Lower leg skin (tissue), 3 donors: Measurements from ENCODE around the gene APBA1.

ENCODE experiments used
- POLR2A ChIP-seq, 2 donors: fragments of 450-650 bp; IDR thresholded peaks; one replicate each; pipeline ENCODE4 v1.6.1; 2016 to 2017; ENCODE audit warnings: antibody characterized with exemption in 2 of 2, mild to moderate bottlenecking in 1 of 2, moderate library complexity in 1 of 2
- TF ChIP-seq, protein P1 (sequence below), 3 donors: fragments of 450-650 bp; IDR thresholded peaks; one replicate each; pipeline ENCODE4 v1.5.1; 2016; ENCODE audit warnings: antibody characterized with exemption in 3 of 3, mild to moderate bottlenecking in 3 of 3, moderate library complexity in 2 of 3

- TF ChIP-seq, protein P1, sequence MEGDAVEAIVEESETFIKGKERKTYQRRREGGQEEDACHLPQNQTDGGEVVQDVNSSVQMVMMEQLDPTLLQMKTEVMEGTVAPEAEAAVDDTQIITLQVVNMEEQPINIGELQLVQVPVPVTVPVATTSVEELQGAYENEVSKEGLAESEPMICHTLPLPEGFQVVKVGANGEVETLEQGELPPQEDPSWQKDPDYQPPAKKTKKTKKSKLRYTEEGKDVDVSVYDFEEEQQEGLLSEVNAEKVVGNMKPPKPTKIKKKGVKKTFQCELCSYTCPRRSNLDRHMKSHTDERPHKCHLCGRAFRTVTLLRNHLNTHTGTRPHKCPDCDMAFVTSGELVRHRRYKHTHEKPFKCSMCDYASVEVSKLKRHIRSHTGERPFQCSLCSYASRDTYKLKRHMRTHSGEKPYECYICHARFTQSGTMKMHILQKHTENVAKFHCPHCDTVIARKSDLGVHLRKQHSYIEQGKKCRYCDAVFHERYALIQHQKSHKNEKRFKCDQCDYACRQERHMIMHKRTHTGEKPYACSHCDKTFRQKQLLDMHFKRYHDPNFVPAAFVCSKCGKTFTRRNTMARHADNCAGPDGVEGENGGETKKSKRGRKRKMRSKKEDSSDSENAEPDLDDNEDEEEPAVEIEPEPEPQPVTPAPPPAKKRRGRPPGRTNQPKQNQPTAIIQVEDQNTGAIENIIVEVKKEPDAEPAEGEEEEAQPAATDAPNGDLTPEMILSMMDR (IDR thresholded peaks at IDR 0.05): no peak
- no peak for TF ChIP-seq POLR2A (IDR thresholded peaks at IDR 0.05)
Measured at GRCh38 chr9:69496846-69497450, 175.2 kb downstream of the APBA1 start.
